Measurements from ENCODE around the gene ADAMTS18. TPM values are rescaled to one million over a fixed set of nuclear protein-coding genes. Genes with fewer than 3 reads are reported as not detected.

ADAMTS18 gene
- total RNA-seq, 4 donors from 2014 or later = not detected

GRCh38 chr16:77302674-77303073 lies 132.2 kb downstream of the ADAMTS18 start:
- Histone ChIP-seq H3K27me3 (no peaks in the 10 kb centered on the region), H3K9me3 (no peaks in the 10 kb centered on the region), H3K4me1 (no peaks in the 10 kb centered on the region), H3K4me3 (no peak overlapping the region), H3K27ac (no peak overlapping the region), H3K36me3 (no peaks in the 10 kb centered on the region)
- no peak for TF ChIP-seq POLR2A (IDR thresholded peaks at IDR 0.05)
- no peak for TF ChIP-seq CTCF (IDR thresholded peaks at IDR 0.05)
- DNase-seq = no peak
- 58 to 71% methylated on average over 1 of the region's 1 CpG for WGBS, 2 donors
- intact Hi-C loops (cut with DNase I) = no loop called here

- WGBS, 2 donors = 88 to 91% methylated on average over 5 of the region's 5 CpGs
- Histone ChIP-seq H3K9me3 (no peaks in the 10 kb centered on the region), H3K27me3 (no peaks in the 10 kb centered on the region), H3K27ac (no peak overlapping the region), H3K36me3 (no peaks in the 10 kb centered on the region), H3K4me1 (no peaks in the 10 kb centered on the region), H3K4me3 (no peak overlapping the region)
- intact Hi-C loops (cut with DNase I) = no loop called here
- no peak for DNase-seq
- TF ChIP-seq POLR2A (IDR thresholded peaks at IDR 0.05) (no peak), CTCF (IDR thresholded peaks at IDR 0.05) (no peak)
Observed at GRCh38 chr16:77302249-77302648, 132.6 kb downstream of the ADAMTS18 start.

- Histone ChIP-seq H3K27me3 (no peaks in the 10 kb centered on the region), H3K9me3 (no peaks in the 10 kb centered on the region), H3K4me3 (no peak overlapping the region), H3K36me3 (no peaks in the 10 kb centered on the region), H3K4me1 (no peaks in the 10 kb centered on the region), H3K27ac (no peak overlapping the region)
- TF ChIP-seq CTCF (IDR thresholded peaks at IDR 0.05) (no peak), POLR2A (IDR thresholded peaks at IDR 0.05) (no peak)
- WGBS, 2 donors = 85 to 86% methylated on average over 3 of the region's 3 CpGs
- no peak for DNase-seq
- intact Hi-C loops (cut with DNase I) = no loop called here
Observed at GRCh38 chr16:77300256-77300655, 134.6 kb downstream of the ADAMTS18 start.

- no peaks in the 10 kb centered on the region for H3K9me3 ChIP-seq
- intact Hi-C loops (cut with DNase I) = no loop called here
- H3K4me3 ChIP-seq = no peak overlapping the region
- H3K4me1 ChIP-seq = no peaks in the 10 kb centered on the region
- WGBS, 2 donors = 76 to 100% methylated on average over 1 of the region's 1 CpG
- no peak for DNase-seq
- no peaks in the 10 kb centered on the region for H3K36me3 ChIP-seq
- H3K27me3 ChIP-seq = peaks cover 0 to under 1% (median 0%) of the 10 kb centered on the region in 4 donors
- no peak overlapping the region for H3K27ac ChIP-seq
- TF ChIP-seq CTCF (IDR thresholded peaks at IDR 0.05) (no peak), POLR2A (IDR thresholded peaks at IDR 0.05) (no peak)
Observed at GRCh38 chr16:77299395-77299794, 135.4 kb downstream of the ADAMTS18 start.

GRCh38 chr16:77298418-77299360 lies 136.1 kb downstream of the ADAMTS18 start:
- H3K4me3 ChIP-seq = no peak overlapping the region
- no peak overlapping the region for H3K27ac ChIP-seq
- no peaks in the 10 kb centered on the region for H3K9me3 ChIP-seq
- H3K27me3 ChIP-seq = peaks cover 0 to 3% (median 0%) of the 10 kb centered on the region in 4 donors
- H3K36me3 ChIP-seq = no peaks in the 10 kb centered on the region
- TF ChIP-seq CTCF (IDR thresholded peaks at IDR 0.05) (no peak), POLR2A (IDR thresholded peaks at IDR 0.05) (no peak)
- intact Hi-C loops (cut with DNase I) = no loop called here
- no peak for DNase-seq
- 62 to 65% methylated on average over 11 to 12 of the region's 12 CpGs for WGBS, 2 donors
- H3K4me1 ChIP-seq = no peaks in the 10 kb centered on the region

All from esophagus squamous epithelium (tissue), 5 donors.